Brain microvascular endothelial cell (primary cell): ENCODE data around the gene PPFIA1.
A peak's percentile ranks its signal among the peaks of the same experiment; 100 is the strongest.

Experiments used
- DNase-seq: peaks from one replicate; pipeline ENCODE4 v3.0.0-alpha.2; 2020
- H3K27ac ChIP-seq: fragments of 250-450 bp; sonication (Bioruptor Pico); 2 replicates; pipeline ENCODE4 v1.5.1; 2020; ENCODE audit warnings: mild to moderate bottlenecking, moderate library complexity
- H3K27me3 ChIP-seq: fragments of 250-450 bp; sonication (Bioruptor Pico); replicated peaks from 2 replicates; pipeline ENCODE4 v1.5.1; 2020; ENCODE audit warnings: mild to moderate bottlenecking
- H3K36me3 ChIP-seq: fragments of 250-450 bp; sonication (Bioruptor Pico); replicated peaks from 2 replicates; pipeline ENCODE4 v1.5.1; 2020; ENCODE audit warnings: mild to moderate bottlenecking
- H3K4me3 ChIP-seq: 2 replicates; pipeline ENCODE4 v1.5.1; 2011; ENCODE audit warnings: low read depth, mild to moderate bottlenecking, control low read depth, low read length, moderate library complexity
- CTCF ChIP-seq: IDR thresholded peaks from 2 replicates; pipeline ENCODE4 v1.5.1; 2011; ENCODE audit warnings: low read depth, mild to moderate bottlenecking, moderate library complexity, low read length, control low read depth, inconsistent platforms; ENCODE audit errors: missing control alignments
- in situ Hi-C: cut with HindIII; loops from 2 replicates; pipeline ENCODE4 v1.10.0; 2017; ENCODE audit warnings: low sequenced_read_pairs, low pct_ligation_motif_present

PPFIA1 gene

GRCh38 chr11:70414341-70415100, 144.0 kb downstream of the PPFIA1 start:
- TF ChIP-seq CTCF, result no peak
- H3K27ac ChIP-seq, result peak overlapping the region; percentile 6
- peaks cover 90% of the 10 kb centered on the region for H3K36me3 ChIP-seq
- no peaks in the 10 kb centered on the region for H3K27me3 ChIP-seq
- no peak for DNase-seq
- in situ Hi-C loops, result no loop called here
- H3K4me3 ChIP-seq, result no peak overlapping the region

DNA sequence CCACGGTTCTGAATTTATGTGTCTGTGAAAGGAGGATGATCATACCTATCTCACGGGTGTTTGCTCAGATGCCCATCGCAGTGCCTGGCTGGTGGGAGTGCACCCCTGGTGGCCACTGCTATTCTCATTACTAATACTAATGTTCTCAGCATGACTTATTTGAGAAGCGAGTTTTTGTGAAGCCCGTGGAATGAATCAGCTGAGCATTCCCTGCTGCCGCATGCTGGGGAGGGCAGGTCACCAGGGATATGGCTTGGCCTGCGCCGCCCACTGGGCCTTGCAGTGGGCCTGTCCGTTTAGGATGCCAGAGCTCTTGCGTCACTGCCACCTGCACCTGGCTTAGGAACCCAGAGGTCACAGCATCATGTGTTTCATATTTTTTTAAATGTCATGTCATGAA, 144.7 kb downstream of the PPFIA1 start:
- Histone ChIP-seq H3K36me3 (peaks cover 88% of the 10 kb centered on the region), H3K27me3 (no peaks in the 10 kb centered on the region), H3K4me3 (no peak overlapping the region), H3K27ac (peak overlapping the region; percentile 58)
- in situ Hi-C loops, result no loop called here
- peak; percentile 90 for DNase-seq
- TF ChIP-seq CTCF, result peak; percentile 74

DNA sequence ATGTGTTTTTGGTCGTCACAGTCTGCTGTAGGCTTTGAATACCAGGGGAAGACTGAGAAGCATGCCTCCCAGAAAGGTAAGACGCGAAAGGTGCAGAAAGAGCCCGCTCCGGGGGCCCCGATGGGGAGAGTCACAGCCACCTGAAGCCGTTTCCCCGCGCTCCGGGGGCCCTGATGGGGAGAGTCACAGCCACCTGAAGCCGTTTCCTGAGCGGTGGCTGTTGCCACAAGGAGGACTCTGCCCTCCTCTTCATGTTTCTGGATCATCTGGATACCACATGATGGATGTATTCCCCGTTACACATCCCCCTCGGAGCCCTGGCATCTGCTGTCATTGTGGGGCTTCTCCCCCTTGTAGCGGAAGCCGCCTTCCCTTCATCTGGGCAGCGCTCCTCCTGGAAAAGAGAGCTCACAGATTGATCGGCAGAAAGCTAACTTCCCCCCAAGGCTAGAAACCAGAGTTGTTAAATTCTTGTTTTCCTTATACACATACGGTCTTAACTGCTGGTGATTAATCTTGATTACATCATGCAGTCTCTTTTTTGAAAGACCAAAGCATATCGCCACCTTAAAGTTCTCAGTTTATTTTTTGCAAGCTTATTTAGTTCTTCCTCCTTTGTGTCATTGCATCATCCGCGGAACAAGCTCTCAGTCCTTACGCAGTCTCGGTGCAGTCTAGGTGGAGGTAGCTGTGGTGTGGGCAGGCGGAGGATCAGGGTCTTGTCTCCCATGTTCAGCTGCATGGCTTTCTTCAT, 145.3 kb downstream of the PPFIA1 start:
- TF ChIP-seq CTCF, result no peak
- peaks cover 88% of the 10 kb centered on the region for H3K36me3 ChIP-seq
- in situ Hi-C loops, result no loop called here
- peak overlapping the region; percentile 58 for H3K27ac ChIP-seq
- no peaks in the 10 kb centered on the region for H3K27me3 ChIP-seq
- H3K4me3 ChIP-seq, result no peak overlapping the region
- DNase-seq, result no peak

DNA sequence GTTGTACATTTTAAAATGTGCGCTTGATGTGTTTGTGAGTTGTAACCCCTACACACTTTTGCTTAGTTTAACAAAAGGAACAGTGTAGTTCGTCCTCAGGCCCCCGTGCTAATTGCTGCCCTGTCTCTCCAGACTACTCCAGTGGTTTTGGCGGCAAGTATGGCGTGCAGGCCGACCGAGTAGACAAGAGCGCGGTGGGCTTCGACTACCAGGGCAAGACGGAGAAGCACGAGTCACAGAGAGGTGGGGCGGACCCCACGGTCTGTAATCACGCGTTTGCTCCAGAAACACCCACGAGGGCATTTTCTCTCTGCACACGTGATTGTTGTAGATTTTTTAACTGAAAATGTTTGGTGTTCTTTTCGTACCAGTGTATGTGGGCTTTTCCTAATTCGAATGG, 146.4 kb downstream of the PPFIA1 start:
- in situ Hi-C loops, result no loop called here
- Histone ChIP-seq H3K4me3 (no peak overlapping the region), H3K36me3 (peaks cover 91% of the 10 kb centered on the region), H3K27me3 (no peaks in the 10 kb centered on the region), H3K27ac (no peak overlapping the region)
- DNase-seq, result no peak
- no peak for TF ChIP-seq CTCF

- Histone ChIP-seq H3K4me3 (no peak overlapping the region), H3K27ac (no peak overlapping the region), H3K36me3 (peaks cover 91% of the 10 kb centered on the region), H3K27me3 (no peaks in the 10 kb centered on the region)
- DNase-seq, result no peak
- no peak for TF ChIP-seq CTCF
- in situ Hi-C loops, result no loop called here
Observed at GRCh38 chr11:70418130-70418529, 147.6 kb downstream of the PPFIA1 start.
